ENCODE measurements around the gene WDR1.

- TF ChIP-seq EZH2 (IDR thresholded peaks at IDR 0.05; ENCODE audit: insufficient read depth, poor library complexity, severe bottlenecking) (no peak), EZH2phosphoT487 (IDR thresholded peaks at IDR 0.05; ENCODE audit: insufficient read depth, low read depth) (no peak)
Observed at GRCh38 chr4:10089346-10089745, 27.3 kb downstream of the WDR1 start.

Measured in GM23248 (cell line).